ENCODE data around the gene EFHD2. TPM values are rescaled to one million over a fixed set of nuclear protein-coding genes. Genes with fewer than 3 reads are reported as not detected.

The EFHD2 gene
- total RNA-seq, 1 experiment from 2014 or later: 69.7 TPM

- Histone ChIP-seq H3K9me3 (ENCODE audit: control insufficient read depth in 1 of 2, insufficient read depth in 1 of 2, low read depth in 1 of 2, low read length in 2 of 2) (no peaks in the 10 kb centered on the region), H4K20me1 (ENCODE audit: insufficient read depth) (no peaks in the 10 kb centered on the region), H3K36me3 (ENCODE audit: control insufficient read depth in 1 of 2, insufficient read depth in 2 of 2, low read length in 2 of 2) (no peaks in the 10 kb centered on the region), H3K79me2 (ENCODE audit: insufficient read depth, low read length) (no peaks in the 10 kb centered on the region), H3K4me1 (ENCODE audit: control insufficient read depth in 1 of 2, insufficient read depth in 2 of 2, low read length in 2 of 2) (no peaks in the 10 kb centered on the region), H3K27me3 (ENCODE audit: insufficient read depth, low read length) (no peaks in the 10 kb centered on the region), H3K9ac (ENCODE audit: low read length) (no peak overlapping the region), H3K27ac (ENCODE audit: low read depth, low read length) (no peak overlapping the region), H2AFZ (ENCODE audit: low read depth, low read length, poor library complexity, severe bottlenecking) (no peak overlapping the region), H3K4me3 (replicated peaks in 1 of 2; ENCODE audit: low read depth in 1 of 2, low read length in 2 of 2) (no peak overlapping the region), H3K4me2 (ENCODE audit: low read length) (no peak overlapping the region), H3K9me2 (ENCODE audit: insufficient read depth) (no peaks in the 10 kb centered on the region)
- intact Hi-C loops (cut with micrococcal nuclease): no loop called here
- BruUV-seq (replicated peaks): no TSS peak
- RAD21 ChIA-PET (ENCODE audit: low non-redundant PET in 1 of 2, low total read pairs in 2 of 2, uncharacterized antibody in 2 of 2, unreplicated experiment in 2 of 2): no interaction called here
- CTCF ChIA-PET: no interaction called here
- DNase-seq (ENCODE audit: low read depth, low spot score): no peak
- no peak for TF ChIP-seq RAD21 (IDR thresholded peaks at IDR 0.05; ENCODE audit: low read depth)
- TF ChIP-seq CEBPB (IDR thresholded peaks at IDR 0.05; ENCODE audit: low read depth): no peak
- TF ChIP-seq TCF7L2 (IDR thresholded peaks at IDR 0.05; ENCODE audit: borderline replicate concordance, extremely low read depth, insufficient read depth, insufficient read length): no peak
- no peak for TF ChIP-seq JUND (IDR thresholded peaks at IDR 0.05)
- no peak for TF ChIP-seq REST (IDR thresholded peaks at IDR 0.05; ENCODE audit: low read depth)
- TF ChIP-seq ZNF274 (IDR thresholded peaks at IDR 0.05; ENCODE audit: low read depth, low read length): no peak
- TF ChIP-seq SIN3A (IDR thresholded peaks at IDR 0.05; ENCODE audit: low read depth): no peak
- TF ChIP-seq SRF (IDR thresholded peaks at IDR 0.05; ENCODE audit: low read depth): no peak
- TF ChIP-seq FOSL1 (IDR thresholded peaks at IDR 0.05; ENCODE audit: low read depth): no peak
- no peak for TF ChIP-seq ATF3 (IDR thresholded peaks at IDR 0.05)
- TF ChIP-seq EZH2phosphoT487 (IDR thresholded peaks at IDR 0.05; ENCODE audit: borderline replicate concordance): no peak
- no peak for TF ChIP-seq POLR2AphosphoS5 (IDR thresholded peaks at IDR 0.05; ENCODE audit: low read depth, low read length)
- no peak for TF ChIP-seq ELF1 (IDR thresholded peaks at IDR 0.05; ENCODE audit: borderline replicate concordance, low read depth)
- no peak for TF ChIP-seq CBX3 (IDR thresholded peaks at IDR 0.05; ENCODE audit: low read depth)
- TF ChIP-seq MAX (IDR thresholded peaks at IDR 0.05): no peak
- no peak for TF ChIP-seq ZBTB33 (IDR thresholded peaks at IDR 0.05; ENCODE audit: extremely low read depth, insufficient replicate concordance, low read length)
- TF ChIP-seq EGR1 (IDR thresholded peaks at IDR 0.05; ENCODE audit: low read depth): no peak
- no peak for TF ChIP-seq CTCF (IDR thresholded peaks at IDR 0.05 in 2 of 3, conservative IDR thresholded peaks at IDR 0.05 in 1 of 3; ENCODE audit: borderline replicate concordance in 1 of 3, insufficient read depth in 1 of 3, low read depth in 2 of 3, low read length in 2 of 3)
- no peak for TF ChIP-seq POLR2A (IDR thresholded peaks at IDR 0.05; ENCODE audit: borderline replicate concordance, extremely low read depth, insufficient read depth, insufficient read length)
- TF ChIP-seq SP1 (IDR thresholded peaks at IDR 0.05; ENCODE audit: low read depth): no peak
- POLR2A ChIA-PET: no interaction called here
- no peak for ATAC-seq
Observed at GRCh38 chr1:15401391-15402055, 8.2 kb upstream of the EFHD2 start.

Data from HCT116 (cell line).